Ecto neural progenitor cell (in vitro differentiated cells): Measurements from ENCODE around the gene AUTS2.

Experiments
- DNase-seq: peaks from one replicate; pipeline ENCODE4 v3.0.0-alpha.2; 2018; ENCODE audit warnings: low spot score

The AUTS2 gene

GRCh38 chr7:69818636-69819332, 220.5 kb downstream of the AUTS2 start:
- DNase-seq = no peak

DNA sequence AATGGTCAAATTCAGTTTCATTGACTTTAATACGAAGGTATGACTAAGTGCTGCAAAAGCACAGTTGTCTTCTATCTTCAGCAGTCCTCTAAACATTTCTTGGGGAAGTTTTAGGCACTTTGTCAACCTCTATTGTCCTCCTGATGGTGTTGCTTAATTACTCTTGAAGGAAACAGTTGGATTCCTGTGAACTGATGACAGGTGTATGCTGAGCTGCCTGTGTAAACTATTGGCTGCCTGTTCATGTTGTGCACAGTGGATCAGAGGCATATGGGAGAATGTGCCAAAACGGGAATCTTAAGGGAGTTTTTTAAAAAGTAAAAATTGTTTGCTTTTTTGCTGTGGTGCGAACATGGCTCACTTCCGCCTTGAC, 221.0 kb downstream of the AUTS2 start:
- DNase-seq = no peak

DNA sequence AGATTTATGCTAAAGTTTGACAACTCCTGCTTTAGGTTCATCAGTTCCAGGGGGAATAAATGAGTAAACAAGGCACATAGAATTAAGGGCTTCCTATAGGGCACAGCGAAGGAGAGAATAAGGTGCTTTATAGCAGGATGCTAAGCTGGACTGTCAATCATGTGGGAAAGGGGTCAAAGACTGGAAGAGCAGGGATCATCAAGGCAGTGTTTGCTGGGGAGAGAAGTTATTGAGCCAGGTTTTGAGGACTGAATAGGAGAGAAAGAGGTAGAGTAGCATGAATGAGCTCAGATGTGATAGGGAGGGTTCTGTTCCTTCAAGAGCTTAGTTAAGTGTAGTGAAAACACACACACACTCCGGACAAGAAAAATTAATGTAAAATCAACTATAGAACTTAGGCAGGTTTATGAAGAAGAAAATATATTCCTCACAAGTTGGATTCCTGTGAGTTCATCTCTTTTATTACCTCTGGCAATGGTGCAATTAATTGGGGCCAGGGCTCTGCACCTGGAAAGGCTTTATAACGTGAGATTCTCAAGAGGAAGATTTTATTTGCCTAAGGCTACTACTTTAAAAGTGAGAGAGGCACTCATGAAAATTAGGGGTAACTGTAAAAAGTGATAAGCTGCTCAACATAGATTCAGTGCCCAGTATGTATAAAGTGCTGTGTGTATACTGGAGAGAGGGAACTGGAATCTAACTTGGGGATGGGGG, 222.4 kb downstream of the AUTS2 start:
- DNase-seq = no peak

GRCh38 chr7:69822386-69822785, 224.1 kb downstream of the AUTS2 start:
- DNase-seq = no peak

GRCh38 chr7:69823151-69823744, 225.0 kb downstream of the AUTS2 start:
- no peak for DNase-seq

- no peak for DNase-seq
These were observed 227.1 kb downstream of the AUTS2 start for GRCh38 chr7:69825113-69825972.

GRCh38 chr7:69826283-69826682, 228.0 kb downstream of the AUTS2 start:
- no peak for DNase-seq

DNA sequence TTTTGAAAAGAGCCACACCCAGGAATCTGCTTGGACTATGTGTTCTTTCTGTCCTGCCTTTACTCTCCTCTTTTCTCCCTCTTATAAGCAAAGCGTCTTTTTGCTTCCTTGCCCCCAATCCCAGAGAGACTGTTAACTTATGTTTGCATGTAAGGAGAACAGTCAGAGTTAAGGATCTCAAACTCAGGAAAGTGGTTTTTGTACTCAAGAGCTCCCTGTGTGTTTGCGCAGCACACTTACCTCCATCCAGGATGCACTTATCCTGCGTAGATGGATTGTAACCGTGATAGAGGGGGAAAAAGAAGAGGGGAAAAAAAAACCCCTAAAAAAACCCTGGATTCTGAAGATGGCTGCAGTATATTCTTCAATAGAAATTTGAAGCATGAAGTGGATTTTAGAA, 228.9 kb downstream of the AUTS2 start:
- no peak for DNase-seq

- no peak for DNase-seq
These were observed 229.3 kb downstream of the AUTS2 start for GRCh38 chr7:69827558-69827957.

- DNase-seq = no peak
These were observed 234.1 kb downstream of the AUTS2 start for GRCh38 chr7:69832356-69832755.

DNA sequence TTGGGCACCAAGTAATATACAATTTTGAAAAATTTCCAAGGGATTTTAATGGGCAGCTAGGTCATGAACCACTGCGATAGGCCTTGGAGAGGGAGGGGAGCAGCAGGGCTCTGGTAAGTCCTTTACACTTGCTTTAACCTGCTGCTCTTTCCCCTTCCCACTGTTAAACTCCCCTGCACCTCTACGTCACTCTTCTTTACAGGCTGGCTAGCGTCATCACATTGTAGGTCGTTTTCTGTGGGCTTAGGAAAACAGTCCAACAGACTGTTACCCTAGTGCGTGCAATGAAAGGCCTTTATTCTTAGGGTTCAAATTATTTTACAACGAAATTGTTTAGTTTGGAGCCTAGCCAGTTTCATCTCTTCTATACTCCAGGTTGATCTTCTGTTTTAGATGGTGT, 235.7 kb downstream of the AUTS2 start:
- DNase-seq = no peak

GRCh38 chr7:69836702-69837101, 238.4 kb downstream of the AUTS2 start:
- no peak for DNase-seq

- no peak for DNase-seq
These were observed 239.3 kb downstream of the AUTS2 start for GRCh38 chr7:69837387-69838068.

DNA sequence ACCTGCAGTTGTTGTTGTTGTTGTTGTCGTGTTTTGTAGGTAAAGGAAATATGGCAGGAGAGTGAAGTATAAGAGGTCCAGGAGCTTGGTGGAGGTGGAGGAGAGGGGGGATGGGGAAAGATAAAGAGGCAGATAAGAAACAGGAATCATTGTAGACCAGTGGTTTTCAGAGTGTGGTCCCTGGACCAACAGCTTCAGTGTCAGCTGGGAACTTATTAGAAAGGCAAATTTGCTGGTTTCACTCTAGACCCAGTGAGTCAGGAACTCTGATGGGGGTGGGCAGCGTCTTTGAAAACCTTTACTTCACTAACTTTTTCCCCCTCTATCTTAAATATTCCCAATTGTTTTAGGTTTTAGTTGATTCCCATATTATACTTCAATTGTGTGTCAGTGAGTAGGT, 241.5 kb downstream of the AUTS2 start:
- DNase-seq = no peak

- DNase-seq = no peak
These were observed 242.0 kb downstream of the AUTS2 start for GRCh38 chr7:69840248-69840647.

DNA sequence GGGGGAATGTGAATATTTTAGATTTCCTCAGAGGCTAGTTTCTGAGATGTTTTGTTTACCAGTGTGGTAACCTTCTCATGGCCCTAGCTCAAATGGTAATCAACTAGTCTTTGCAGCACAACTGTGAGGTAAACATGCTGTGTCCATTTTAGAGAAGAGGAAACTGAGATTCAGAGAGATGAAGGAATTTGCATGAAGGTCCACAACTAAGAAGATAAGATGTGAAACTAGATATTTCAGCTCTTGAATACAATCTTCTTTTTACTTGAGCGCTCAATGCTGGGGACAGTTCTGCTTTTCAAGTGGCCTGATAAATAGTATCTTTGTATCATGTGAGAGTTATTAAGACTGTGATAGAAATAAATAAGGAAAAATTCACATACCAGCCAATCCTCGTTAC, 245.4 kb downstream of the AUTS2 start:
- no peak for DNase-seq

GRCh38 chr7:69844264-69844868, 246.1 kb downstream of the AUTS2 start:
- DNase-seq = no peak

GRCh38 chr7:69845721-69846495, 247.6 kb downstream of the AUTS2 start:
- no peak for DNase-seq

DNA sequence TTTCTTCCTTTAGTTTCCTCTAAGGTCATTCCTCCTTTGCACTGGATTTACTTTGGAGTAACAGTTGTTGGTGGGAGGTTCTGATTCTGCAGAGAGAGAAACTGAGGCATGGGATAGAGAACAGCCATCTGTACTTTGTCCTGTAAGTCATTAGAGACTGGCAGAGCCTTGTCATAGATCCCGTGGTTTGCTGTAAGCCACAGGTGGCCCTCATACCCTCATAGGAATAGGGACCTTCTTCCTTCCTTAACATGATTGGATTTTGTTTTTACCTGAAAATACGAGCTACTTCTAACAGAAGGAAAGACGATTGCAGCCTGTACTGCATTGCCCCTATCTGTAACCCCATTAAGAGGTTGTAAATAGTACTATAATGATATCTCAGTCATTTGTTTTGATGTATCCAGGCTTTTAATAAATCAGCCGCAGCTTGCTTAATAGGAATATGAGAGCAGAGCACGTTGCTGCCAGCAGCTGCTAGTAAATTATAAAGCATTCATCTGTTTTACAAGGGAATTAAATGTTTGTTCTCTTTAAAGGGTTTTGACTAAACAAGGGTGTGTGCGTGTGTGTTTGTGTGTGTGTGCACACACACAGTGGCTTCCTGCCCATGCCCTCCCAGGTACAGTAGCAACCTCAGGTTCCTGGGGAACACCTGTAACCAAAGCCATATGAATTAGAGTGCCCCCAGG, 249.8 kb downstream of the AUTS2 start:
- DNase-seq = no peak

- DNase-seq = no peak
These were observed 251.0 kb downstream of the AUTS2 start for GRCh38 chr7:69849268-69849667.
